SK-N-SH treated with all-trans-retinoic acid at 6 μM for 48 hours (cell line): ENCODE results near the gene CXCR2.

ENCODE experiments used
- ATAC-seq: fragments of 200-7000 bp; cut with Tn5 transposase; 3 replicates; pipeline ENCODE4 v1.9.1; 2020; ENCODE audit warnings: mild to moderate bottlenecking, moderate library complexity
- ARNTL ChIP-seq: fragments of 450-650 bp; formaldehyde crosslinking; IDR thresholded peaks from 2 replicates; pipeline ENCODE4 v1.5.0; 2020; ENCODE audit warnings: low read depth, mild to moderate bottlenecking, moderate library complexity, borderline replicate concordance
- BACH2 ChIP-seq: fragments of 250-450 bp; sonication (Bioruptor Pico); IDR thresholded peaks from 2 replicates; pipeline ENCODE4 v1.9.0; 2021; ENCODE audit warnings: mild to moderate bottlenecking, borderline replicate concordance
- CREB5 ChIP-seq: fragments of 250-450 bp; sonication (Bioruptor Pico); IDR thresholded peaks from 2 replicates; pipeline ENCODE4 v1.5.1; 2020; ENCODE audit warnings: low read depth, mild to moderate bottlenecking, moderate library complexity
- CSDC2 ChIP-seq: fragments of 250-450 bp; sonication (Bioruptor Pico); IDR thresholded peaks from 2 replicates; pipeline ENCODE4 v1.5.0; 2020; ENCODE audit warnings: mild to moderate bottlenecking, moderate library complexity
- CSRNP3 ChIP-seq: fragments of 250-450 bp; sonication (Bioruptor Pico); IDR thresholded peaks from 2 replicates; pipeline ENCODE4 v1.5.1; 2021; ENCODE audit warnings: mild to moderate bottlenecking, moderate library complexity
- ESRRG ChIP-seq: fragments of 250-450 bp; sonication (Bioruptor Pico); IDR thresholded peaks from 2 replicates; pipeline ENCODE4 v1.6.1; 2021; ENCODE audit warnings: mild to moderate bottlenecking
- GLIS3 ChIP-seq: fragments of 250-450 bp; sonication (Bioruptor Pico); IDR thresholded peaks from 2 replicates; pipeline ENCODE4 v1.5.0; 2020; ENCODE audit warnings: mild to moderate bottlenecking, moderate library complexity
- ISL1 ChIP-seq: fragments of 250-450 bp; sonication (Bioruptor Pico); IDR thresholded peaks from 2 replicates; pipeline ENCODE4 v2.1.2; 2022; ENCODE audit warnings: mild to moderate bottlenecking, moderate library complexity
- OSR1 ChIP-seq: fragments of 250-450 bp; sonication (Bioruptor Pico); IDR thresholded peaks from 2 replicates; pipeline ENCODE4 v1.8.0; 2022; ENCODE audit warnings: moderate library complexity, mild to moderate bottlenecking, inconsistent platforms
- PATZ1 ChIP-seq: fragments of 250-450 bp; sonication (Bioruptor Pico); IDR thresholded peaks from 2 replicates; pipeline ENCODE4 v1.8.0; 2020; ENCODE audit warnings: mild to moderate bottlenecking, moderate library complexity, borderline replicate concordance
- POU6F1 ChIP-seq: fragments of 250-450 bp; sonication (Bioruptor Pico); IDR thresholded peaks from 2 replicates; pipeline ENCODE4 v1.8.0; 2021; ENCODE audit warnings: low read depth, mild to moderate bottlenecking, moderate library complexity, borderline replicate concordance
- PPARA ChIP-seq: fragments of 250-450 bp; sonication (Bioruptor Pico); IDR thresholded peaks from 2 replicates; pipeline ENCODE4 v1.5.0; 2020; ENCODE audit warnings: mild to moderate bottlenecking, borderline replicate concordance
- RARB ChIP-seq: fragments of 250-450 bp; sonication (Bioruptor Pico); IDR thresholded peaks from 2 replicates; pipeline ENCODE4 v1.8.0; 2021; ENCODE audit warnings: mild to moderate bottlenecking, moderate library complexity
- SNAI2 ChIP-seq: fragments of 250-450 bp; sonication (Bioruptor Pico); IDR thresholded peaks from 2 replicates; pipeline ENCODE4 v1.5.0; 2020; ENCODE audit warnings: mild to moderate bottlenecking, moderate library complexity
- TCF4 ChIP-seq: fragments of 250-450 bp; sonication (Bioruptor Pico); IDR thresholded peaks from 2 replicates; pipeline ENCODE4 v1.8.0; 2021; ENCODE audit warnings: mild to moderate bottlenecking, moderate library complexity, borderline replicate concordance
- TOX ChIP-seq: fragments of 250-450 bp; sonication (Bioruptor Pico); IDR thresholded peaks from 2 replicates; pipeline ENCODE4 v1.8.0; 2021; ENCODE audit warnings: mild to moderate bottlenecking, moderate library complexity, borderline replicate concordance
- TSHZ2 ChIP-seq: fragments of 250-450 bp; sonication (Bioruptor Pico); IDR thresholded peaks from 2 replicates; pipeline ENCODE4 v1.5.0; 2020; ENCODE audit warnings: mild to moderate bottlenecking, moderate library complexity
- ZC3H10 ChIP-seq: fragments of 250-450 bp; sonication (Bioruptor Pico); IDR thresholded peaks from 2 replicates; pipeline ENCODE4 v1.5.1; 2021; ENCODE audit warnings: mild to moderate bottlenecking, moderate library complexity
- ZFP30 ChIP-seq: fragments of 450-650 bp; formaldehyde crosslinking; IDR thresholded peaks from 2 replicates; pipeline ENCODE4 v1.5.0; 2022; ENCODE audit warnings: mild to moderate bottlenecking, moderate library complexity
- ZNF565 ChIP-seq: fragments of 450-650 bp; formaldehyde crosslinking; conservative IDR thresholded peaks from 2 replicates; pipeline ENCODE4 v1.5.0; 2020; ENCODE audit warnings: low read depth, mild to moderate bottlenecking, moderate library complexity
- ZNF70 ChIP-seq: fragments of 450-650 bp; formaldehyde crosslinking; IDR thresholded peaks from 2 replicates; pipeline ENCODE4 v1.5.0; 2020; ENCODE audit warnings: mild to moderate bottlenecking, moderate library complexity
- ZNF8 ChIP-seq: fragments of 450-650 bp; formaldehyde crosslinking; IDR thresholded peaks from 2 replicates; pipeline ENCODE4 v1.5.0; 2020; ENCODE audit warnings: mild to moderate bottlenecking, moderate library complexity

The CXCR2 gene

GRCh38 chr2:218152172-218152571 lies 26.3 kb downstream of the CXCR2 start:
- TF ChIP-seq CSDC2 (CRISPR knock-in tag) (no peak), TSHZ2 (no peak), ZNF565 (CRISPR knock-in tag) (no peak), PPARA (CRISPR knock-in tag) (no peak)
- TF ChIP-seq, all 23 proteins: peak for 0
- no peak for ATAC-seq

GRCh38 chr2:218152777-218153176 lies 26.9 kb downstream of the CXCR2 start:
- ATAC-seq: no peak
- TF ChIP-seq POU6F1 (CRISPR knock-in tag): no peak
- no peak for TF ChIP-seq TCF4 (CRISPR knock-in tag)
- TF ChIP-seq ZFP30 (CRISPR knock-in tag): no peak
- no peak for TF ChIP-seq ARNTL (CRISPR knock-in tag)
- no peak for TF ChIP-seq TSHZ2
- TF ChIP-seq SNAI2: no peak
- TF ChIP-seq OSR1 (CRISPR knock-in tag): no peak
- no peak for TF ChIP-seq ZC3H10 (CRISPR knock-in tag)
- no peak for TF ChIP-seq PATZ1
- TF ChIP-seq GLIS3 (CRISPR knock-in tag): no peak
- no peak for TF ChIP-seq CSDC2 (CRISPR knock-in tag)

GRCh38 chr2:218155953-218156479 lies 30.2 kb downstream of the CXCR2 start:
- TF ChIP-seq ARNTL (CRISPR knock-in tag) (no peak), BACH2 (no peak), ZNF70 (CRISPR knock-in tag) (no peak), ZNF565 (CRISPR knock-in tag) (no peak), TCF4 (CRISPR knock-in tag) (no peak), ESRRG (CRISPR knock-in tag) (no peak), TOX (CRISPR knock-in tag) (no peak), PPARA (CRISPR knock-in tag) (no peak), ZNF8 (CRISPR knock-in tag) (no peak), OSR1 (CRISPR knock-in tag) (no peak)

GRCh38 chr2:218161644-218162043 lies 35.8 kb downstream of the CXCR2 start:
- no peak for ATAC-seq
- TF ChIP-seq CSRNP3 (CRISPR knock-in tag) (no peak), CREB5 (CRISPR knock-in tag) (no peak), ZC3H10 (CRISPR knock-in tag) (no peak), PPARA (CRISPR knock-in tag) (no peak), SNAI2 (no peak), RARB (CRISPR knock-in tag) (no peak), TOX (CRISPR knock-in tag) (no peak), ZNF70 (CRISPR knock-in tag) (no peak), POU6F1 (CRISPR knock-in tag) (no peak), ARNTL (CRISPR knock-in tag) (no peak), ISL1 (CRISPR knock-in tag) (no peak), ZNF8 (CRISPR knock-in tag) (no peak)

More at GRCh38 chr2:218155953-218156479, 30.2 kb downstream of the CXCR2 start:
- no peak for ATAC-seq
